Measurements from ENCODE around the gene SCN4A.

- TF ChIP-seq CTCF (IDR thresholded peaks at IDR 0.05; ENCODE audit: insufficient read depth, low read depth, low read length), result no peak
- TF ChIP-seq EZH2 (IDR thresholded peaks at IDR 0.05; ENCODE audit: insufficient read depth, low read length), result no peak
These were observed 3.4 kb downstream of the SCN4A start for GRCh38 chr17:63969278-63969677.

Measured in astrocyte (in vitro differentiated cells and primary cell).